Natural killer cell treated with Interleukin-12 subunit alpha and Interleukin-12 subunit beta and Interleukin-15 and Interleukin-18, amount 100 ng/mL, for 72 hours (primary cell): ENCODE measurements around the gene COX6A1. TPM values are rescaled to one million over a fixed set of nuclear protein-coding genes. Genes with fewer than 3 reads are reported as not detected.

Source experiments
- ATAC-seq, 2 donors: fragments of 150-1000 bp; cut with Tn5 transposase in 1 of 2; sonication (Bioruptor Pico), chemical (Tn5 transposase) in 1 of 2; 2 replicates each; pipeline ENCODE4 v1.10.0; 2021
- DNase-seq: peaks from one replicate; pipeline ENCODE4 v3.0.0; 2022; ENCODE audit warnings: low spot score
- H3K27ac Mint-ChIP-seq, 2 donors: 1 replicate in 1 of 2; 2 replicates in 1 of 2; pipeline ENCODE4 v1.8.0; 2022; ENCODE audit warnings: mixed read lengths in 2 of 2, mild to moderate bottlenecking in 1 of 2, moderate library complexity in 1 of 2
- H3K27me3 Mint-ChIP-seq, 2 donors: 1 replicate in 1 of 2; 2 replicates in 1 of 2; pipeline ENCODE4 v1.8.0; 2022; ENCODE audit warnings: mixed read lengths in 2 of 2
- H3K36me3 Mint-ChIP-seq: one replicate; pipeline ENCODE4 v1.8.0; 2022; ENCODE audit warnings: mixed read lengths
- H3K4me1 Mint-ChIP-seq, 2 donors: 1 replicate in 1 of 2; 2 replicates in 1 of 2; pipeline ENCODE4 v1.8.0; 2022; ENCODE audit warnings: low read depth in 2 of 2, mixed read lengths in 2 of 2, mild to moderate bottlenecking in 1 of 2
- H3K4me3 Mint-ChIP-seq: one replicate; pipeline ENCODE4 v1.8.0; 2022; ENCODE audit warnings: mixed read lengths
- H3K9me3 Mint-ChIP-seq: 2 replicates; pipeline ENCODE4 v1.8.0; 2022; ENCODE audit warnings: mixed read lengths
- total RNA-seq, 2 donors: library from RNA; stranded (reverse); gene quantifications; one replicate each; pipeline ENCODE4 v1.2.3, GENCODE V29; 2022

Gene COX6A1
- total RNA-seq, 2 donors from 2014 or later = 320 to 343 TPM

- Mint-ChIP-seq H3K9me3 (no peaks in the 10 kb centered on the region), H3K4me3 (no peak overlapping the region), H3K27me3 (peaks cover 5 to 7% of the 10 kb centered on the region in 2 donors), H3K4me1 (no peaks in the 10 kb centered on the region), H3K36me3 (no peaks in the 10 kb centered on the region), H3K27ac (no peak overlapping the region)
- ATAC-seq (no peak), DNase-seq (no peak)
These were observed 23.8 kb upstream of the COX6A1 start for GRCh38 chr12:120413901-120414695.

- DNase-seq (no peak), ATAC-seq (no peak)
- H3K9me3 Mint-ChIP-seq = no peaks in the 10 kb centered on the region
- H3K27me3 Mint-ChIP-seq = peaks cover 6 to 7% of the 10 kb centered on the region in 2 donors
- H3K4me3 Mint-ChIP-seq = no peak overlapping the region
- no peaks in the 10 kb centered on the region for H3K4me1 Mint-ChIP-seq
- no peak overlapping the region for H3K27ac Mint-ChIP-seq
- H3K36me3 Mint-ChIP-seq = no peaks in the 10 kb centered on the region
These were observed 21.3 kb upstream of the COX6A1 start for GRCh38 chr12:120416490-120417216.

GRCh38 chr12:120417917-120418580, 19.9 kb upstream of the COX6A1 start:
- H3K36me3 Mint-ChIP-seq = no peaks in the 10 kb centered on the region
- ATAC-seq = no peak
- H3K4me3 Mint-ChIP-seq = no peak overlapping the region
- no peak for DNase-seq
- H3K27ac Mint-ChIP-seq = no peak overlapping the region
- no peaks in the 10 kb centered on the region for H3K9me3 Mint-ChIP-seq
- no peaks in the 10 kb centered on the region for H3K4me1 Mint-ChIP-seq
- H3K27me3 Mint-ChIP-seq = peaks cover 0 to 6% of the 10 kb centered on the region in 2 donors

GRCh38 chr12:120421701-120422100, 16.2 kb upstream of the COX6A1 start:
- H3K27me3 Mint-ChIP-seq = peaks cover 0 to 6% of the 10 kb centered on the region in 2 donors
- H3K27ac Mint-ChIP-seq = no peak overlapping the region
- no peaks in the 10 kb centered on the region for H3K9me3 Mint-ChIP-seq
- H3K36me3 Mint-ChIP-seq = no peaks in the 10 kb centered on the region
- no peaks in the 10 kb centered on the region for H3K4me1 Mint-ChIP-seq
- DNase-seq (no peak), ATAC-seq (no peak)
- no peak overlapping the region for H3K4me3 Mint-ChIP-seq

- no peak overlapping the region for H3K27ac Mint-ChIP-seq
- no peaks in the 10 kb centered on the region for H3K9me3 Mint-ChIP-seq
- no peak overlapping the region for H3K4me3 Mint-ChIP-seq
- DNase-seq (no peak), ATAC-seq (no peak)
- no peaks in the 10 kb centered on the region for H3K4me1 Mint-ChIP-seq
- H3K36me3 Mint-ChIP-seq = no peaks in the 10 kb centered on the region
- H3K27me3 Mint-ChIP-seq = peaks cover 0 to 4% of the 10 kb centered on the region in 2 donors
These were observed 14.9 kb upstream of the COX6A1 start for GRCh38 chr12:120422892-120423456.

- H3K4me3 Mint-ChIP-seq = no peak overlapping the region
- no peak overlapping the region for H3K27ac Mint-ChIP-seq
- peaks cover 5 to 7% of the 10 kb centered on the region in 2 donors for H3K27me3 Mint-ChIP-seq
- peaks cover 0 to 3% of the 10 kb centered on the region in 2 donors for H3K4me1 Mint-ChIP-seq
- no peak for DNase-seq
- H3K9me3 Mint-ChIP-seq = no peaks in the 10 kb centered on the region
- ATAC-seq = no peak
- H3K36me3 Mint-ChIP-seq = no peaks in the 10 kb centered on the region
These were observed 12.1 kb upstream of the COX6A1 start for GRCh38 chr12:120425797-120426196.

GRCh38 chr12:120428597-120429229, 9.2 kb upstream of the COX6A1 start:
- Mint-ChIP-seq H3K36me3 (no peaks in the 10 kb centered on the region), H3K4me3 (no peak overlapping the region), H3K27ac (no peak overlapping the region), H3K4me1 (peaks cover 0 to 6% of the 10 kb centered on the region in 2 donors), H3K27me3 (peaks cover 2 to 7% of the 10 kb centered on the region in 2 donors), H3K9me3 (no peaks in the 10 kb centered on the region)
- DNase-seq = no peak
- no peak for ATAC-seq

- Mint-ChIP-seq H3K27me3 (peaks cover 2 to 7% of the 10 kb centered on the region in 2 donors), H3K36me3 (no peaks in the 10 kb centered on the region), H3K4me1 (peaks cover 0 to 6% of the 10 kb centered on the region in 2 donors), H3K9me3 (no peaks in the 10 kb centered on the region), H3K4me3 (no peak overlapping the region), H3K27ac (no peak overlapping the region)
- ATAC-seq = no peak
- no peak for DNase-seq
These were observed 8.5 kb upstream of the COX6A1 start for GRCh38 chr12:120429368-120429767.

- Mint-ChIP-seq H3K4me1 (peaks cover 7 to 13% of the 10 kb centered on the region in 2 donors), H3K36me3 (no peaks in the 10 kb centered on the region), H3K4me3 (no peak overlapping the region), H3K9me3 (no peaks in the 10 kb centered on the region), H3K27ac (peak overlapping the region in 1 of 2 donors; percentile 28), H3K27me3 (peaks cover 2 to 7% of the 10 kb centered on the region in 2 donors)
- no peak for DNase-seq
- ATAC-seq = no peak
These were observed 5.0 kb upstream of the COX6A1 start for GRCh38 chr12:120432772-120433525.

- ATAC-seq (no peak), DNase-seq (no peak)
- Mint-ChIP-seq H3K4me1 (peaks cover 19 to 26% of the 10 kb centered on the region in 2 donors), H3K36me3 (no peaks in the 10 kb centered on the region), H3K27ac (peak overlapping the region; percentile 83 to 92), H3K27me3 (no peaks in the 10 kb centered on the region), H3K4me3 (peak overlapping the region; percentile 97), H3K9me3 (no peaks in the 10 kb centered on the region)
These were observed 734 bp downstream of the COX6A1 start for GRCh38 chr12:120438495-120439198.

- H3K9me3 Mint-ChIP-seq = no peaks in the 10 kb centered on the region
- DNase-seq (peak; percentile 69), ATAC-seq (peak; percentile 47 to 49)
- no peaks in the 10 kb centered on the region for H3K36me3 Mint-ChIP-seq
- H3K4me1 Mint-ChIP-seq = peaks cover 22 to 26% of the 10 kb centered on the region in 2 donors
- peak overlapping the region; percentile 61 for H3K4me3 Mint-ChIP-seq
- peak overlapping the region in 1 of 2 donors; percentile 46 for H3K27ac Mint-ChIP-seq
- H3K27me3 Mint-ChIP-seq = no peaks in the 10 kb centered on the region
These were observed 1.8 kb downstream of the COX6A1 start for GRCh38 chr12:120439646-120440247.

GRCh38 chr12:120444676-120445075, 6.8 kb downstream of the COX6A1 start:
- H3K27me3 Mint-ChIP-seq = no peaks in the 10 kb centered on the region
- H3K4me1 Mint-ChIP-seq = peaks cover 33 to 35% of the 10 kb centered on the region in 2 donors
- H3K27ac Mint-ChIP-seq = peak overlapping the region; percentile 94 to 95
- H3K4me3 Mint-ChIP-seq = peak overlapping the region; percentile 96
- no peaks in the 10 kb centered on the region for H3K9me3 Mint-ChIP-seq
- ATAC-seq (no peak), DNase-seq (no peak)
- peaks cover 11% of the 10 kb centered on the region for H3K36me3 Mint-ChIP-seq
